Neutrophil (primary cell): ENCODE data around the gene ARHGEF40.

Experiments
- H3K27ac ChIP-seq: fragments of 200-600 bp; sonication (generic); 2 replicates; pipeline ENCODE4 v1.5.1; 2016; ENCODE audit warnings: mild to moderate bottlenecking, moderate library complexity
- H3K27me3 ChIP-seq: fragments of 200-600 bp; sonication (generic); 2 replicates; pipeline ENCODE4 v1.6.0; 2016; ENCODE audit warnings: mild to moderate bottlenecking
- H3K36me3 ChIP-seq: fragments of 200-600 bp; sonication (generic); 2 replicates; pipeline ENCODE4 v1.5.1; 2017
- H3K4me1 ChIP-seq, 2 experiments: fragments of 200-600 bp in 1 of 2; sonication (generic) in 1 of 2; 1 replicate in 1 of 2; 2 replicates in 1 of 2; pipeline versions ENCODE4 v1.5.1 to v1.6.1; 2013 to 2016; ENCODE audit warnings: low read depth in 1 of 2, low read length in 1 of 2, mild to moderate bottlenecking in 1 of 2, moderate library complexity in 1 of 2; ENCODE audit not compliant: control insufficient read depth in 1 of 2, insufficient read depth in 1 of 2
- H3K4me3 ChIP-seq, 2 experiments: fragments of 200-600 bp in 1 of 2; sonication (generic) in 1 of 2; 1 replicate in 1 of 2; 2 replicates in 1 of 2; pipeline ENCODE4 v1.5.1; 2013 to 2016; ENCODE audit warnings: low read depth in 1 of 2, low read length in 1 of 2, mild to moderate bottlenecking in 1 of 2, moderate library complexity in 1 of 2
- H3K9me3 ChIP-seq: fragments of 200-600 bp; sonication (generic); 2 replicates; pipeline ENCODE4 v1.5.1; 2016
- TF ChIP-seq, protein P1 (sequence below): fragments of 200-600 bp; sonication (generic); IDR thresholded peaks from 2 replicates; pipeline ENCODE4 v1.5.1; 2016; ENCODE audit warnings: antibody characterized with exemption

The ARHGEF40 gene

GRCh38 chr14:21078287-21078686, 8.2 kb downstream of the ARHGEF40 start:
- Histone ChIP-seq H3K9me3 (no peaks in the 10 kb centered on the region), H3K4me3 (no peak overlapping the region), H3K36me3 (peaks cover 48% of the 10 kb centered on the region), H3K4me1 (peaks cover 6 to 7% of the 10 kb centered on the region in 2 experiments), H3K27me3 (peaks cover 4% of the 10 kb centered on the region), H3K27ac (no peak overlapping the region)
- TF ChIP-seq, protein P1, sequence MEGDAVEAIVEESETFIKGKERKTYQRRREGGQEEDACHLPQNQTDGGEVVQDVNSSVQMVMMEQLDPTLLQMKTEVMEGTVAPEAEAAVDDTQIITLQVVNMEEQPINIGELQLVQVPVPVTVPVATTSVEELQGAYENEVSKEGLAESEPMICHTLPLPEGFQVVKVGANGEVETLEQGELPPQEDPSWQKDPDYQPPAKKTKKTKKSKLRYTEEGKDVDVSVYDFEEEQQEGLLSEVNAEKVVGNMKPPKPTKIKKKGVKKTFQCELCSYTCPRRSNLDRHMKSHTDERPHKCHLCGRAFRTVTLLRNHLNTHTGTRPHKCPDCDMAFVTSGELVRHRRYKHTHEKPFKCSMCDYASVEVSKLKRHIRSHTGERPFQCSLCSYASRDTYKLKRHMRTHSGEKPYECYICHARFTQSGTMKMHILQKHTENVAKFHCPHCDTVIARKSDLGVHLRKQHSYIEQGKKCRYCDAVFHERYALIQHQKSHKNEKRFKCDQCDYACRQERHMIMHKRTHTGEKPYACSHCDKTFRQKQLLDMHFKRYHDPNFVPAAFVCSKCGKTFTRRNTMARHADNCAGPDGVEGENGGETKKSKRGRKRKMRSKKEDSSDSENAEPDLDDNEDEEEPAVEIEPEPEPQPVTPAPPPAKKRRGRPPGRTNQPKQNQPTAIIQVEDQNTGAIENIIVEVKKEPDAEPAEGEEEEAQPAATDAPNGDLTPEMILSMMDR, result no peak

GRCh38 chr14:21078726-21079125, 8.6 kb downstream of the ARHGEF40 start:
- peaks cover 48% of the 10 kb centered on the region for H3K36me3 ChIP-seq
- H3K9me3 ChIP-seq, result no peaks in the 10 kb centered on the region
- peaks cover 6 to 10% of the 10 kb centered on the region in 2 experiments for H3K4me1 ChIP-seq
- H3K27me3 ChIP-seq, result no peaks in the 10 kb centered on the region
- H3K4me3 ChIP-seq, result no peak overlapping the region
- no peak overlapping the region for H3K27ac ChIP-seq
- TF ChIP-seq, protein P1, result no peak

- no peak overlapping the region for H3K27ac ChIP-seq
- H3K9me3 ChIP-seq, result no peaks in the 10 kb centered on the region
- H3K27me3 ChIP-seq, result no peaks in the 10 kb centered on the region
- H3K36me3 ChIP-seq, result peaks cover 45% of the 10 kb centered on the region
- H3K4me1 ChIP-seq, result peaks cover 35 to 39% of the 10 kb centered on the region in 2 experiments
- TF ChIP-seq, protein P1, result no peak
- H3K4me3 ChIP-seq, result no peak overlapping the region
Observed at GRCh38 chr14:21081521-21082142, 11.5 kb downstream of the ARHGEF40 start.

DNA sequence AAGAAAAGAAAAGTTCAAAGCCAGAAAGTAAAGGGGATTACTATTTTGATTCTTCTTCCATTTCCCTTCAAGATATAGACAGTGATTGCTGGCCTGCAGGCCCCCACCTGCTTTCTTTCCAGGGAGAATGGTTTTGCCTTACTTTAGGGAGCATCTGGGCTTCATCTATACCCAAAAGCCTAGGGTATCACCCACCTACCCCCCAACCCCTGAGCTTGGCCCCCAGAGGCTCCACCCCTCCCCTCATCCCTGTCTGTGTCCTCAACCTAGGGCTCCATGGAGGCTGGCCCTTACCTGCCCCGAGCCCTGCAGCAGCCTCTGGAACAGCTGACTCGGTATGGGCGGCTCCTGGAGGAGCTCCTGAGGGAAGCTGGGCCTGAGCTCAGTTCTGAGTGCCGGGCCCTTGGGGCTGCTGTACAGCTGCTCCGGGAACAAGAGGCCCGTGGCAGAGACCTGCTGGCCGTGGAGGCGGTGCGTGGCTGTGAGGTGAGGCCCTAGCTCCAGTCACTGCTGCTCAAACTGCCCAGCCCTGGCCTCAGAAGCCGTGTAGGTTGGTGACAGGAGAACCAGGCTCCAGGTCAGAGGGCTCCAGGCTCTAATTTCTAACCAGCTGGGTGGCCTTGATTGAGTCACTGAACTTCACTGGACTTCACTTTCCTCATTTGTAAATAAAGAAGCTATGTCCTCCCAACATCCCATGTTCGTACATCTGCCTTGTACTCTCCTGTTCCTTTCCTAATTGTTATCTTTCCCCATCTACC, 13.6 kb downstream of the ARHGEF40 start:
- Histone ChIP-seq H3K36me3 (peaks cover 34% of the 10 kb centered on the region), H3K27ac (peak overlapping the region; percentile 97), H3K9me3 (no peaks in the 10 kb centered on the region), H3K4me1 (peaks cover 56 to 60% of the 10 kb centered on the region in 2 experiments), H3K27me3 (no peaks in the 10 kb centered on the region), H3K4me3 (no peak overlapping the region)
- TF ChIP-seq, protein P1, result no peak

DNA sequence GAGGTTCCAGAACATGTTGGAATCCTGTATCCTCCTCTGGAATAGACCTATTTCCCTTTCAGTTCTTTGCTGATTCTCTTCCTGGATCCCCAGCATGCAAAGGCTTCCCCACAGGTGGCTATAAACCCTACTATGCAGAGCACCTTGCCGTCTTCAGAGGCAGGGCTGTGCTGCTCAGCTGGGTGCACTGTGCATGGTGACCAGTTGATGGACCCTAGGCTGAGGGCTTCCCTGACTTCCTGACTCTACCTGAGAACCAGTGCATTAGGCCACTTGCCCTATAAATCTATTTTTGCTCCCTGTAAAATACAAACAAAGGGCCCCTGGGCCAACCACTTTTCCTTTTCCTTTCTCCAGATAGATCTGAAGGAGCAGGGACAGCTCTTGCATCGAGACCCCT, 14.3 kb downstream of the ARHGEF40 start:
- H3K9me3 ChIP-seq, result no peaks in the 10 kb centered on the region

More for the DNA sequence above, 14.3 kb downstream of the ARHGEF40 start:
- H3K27ac ChIP-seq, result peak overlapping the region; percentile 97
- TF ChIP-seq, protein P1, result no peak
- H3K4me3 ChIP-seq, result peak overlapping the region in 1 of 2 experiments; percentile 71
- H3K27me3 ChIP-seq, result no peaks in the 10 kb centered on the region
- peaks cover 37% of the 10 kb centered on the region for H3K36me3 ChIP-seq
- peaks cover 56 to 63% of the 10 kb centered on the region in 2 experiments for H3K4me1 ChIP-seq
